Dermis blood vessel endothelial cell (primary cell): ENCODE measurements around the gene RAB20. TPM values are rescaled to one million over a fixed set of nuclear protein-coding genes. Genes with fewer than 3 reads are reported as not detected.
"Not testable (repeated sequence)": the region's sequence is repeated elsewhere in the genome, so short reads cannot be mapped to it uniquely, and the experiment has no call there.

Source experiments
- DNase-seq: peaks from one replicate; pipeline ENCODE4 v3.0.0; 2010
- total RNA-seq: library from RNA; depleted of rRNA; stranded (reverse); fragments of >200 nt; gene quantifications from 2 replicates; pipeline ENCODE4 v1.2.3, GENCODE V29; 2014

RAB20 gene
- total RNA-seq, 1 donor from 2014 or later, result 1.5 TPM

- no peak for DNase-seq
These were observed 14.0 kb upstream of the RAB20 start for GRCh38 chr13:110575322-110576069.

GRCh38 chr13:110574161-110574560 is 12.6 kb upstream of the RAB20 start:
- DNase-seq, result no peak

GRCh38 chr13:110572778-110573118 is 11.2 kb upstream of the RAB20 start:
- no peak for DNase-seq

GRCh38 chr13:110571896-110572777 is 10.6 kb upstream of the RAB20 start:
- DNase-seq, result no peak

GRCh38 chr13:110570886-110571285 is 9.4 kb upstream of the RAB20 start:
- no peak for DNase-seq

GRCh38 chr13:110569962-110570361 is 8.4 kb upstream of the RAB20 start:
- not testable (repeated sequence) for DNase-seq

GRCh38 chr13:110568612-110569011 is 7.1 kb upstream of the RAB20 start:
- no peak for DNase-seq

GRCh38 chr13:110566171-110566570 is 4.6 kb upstream of the RAB20 start:
- no peak for DNase-seq

GRCh38 chr13:110565296-110565695 is 3.8 kb upstream of the RAB20 start:
- DNase-seq, result no peak

- DNase-seq, result no peak
These were observed 3.0 kb upstream of the RAB20 start for GRCh38 chr13:110564472-110564985.

GRCh38 chr13:110563463-110563774 is 1.9 kb upstream of the RAB20 start:
- no peak for DNase-seq

GRCh38 chr13:110562696-110563462 is 1.4 kb upstream of the RAB20 start:
- no peak for DNase-seq

- no peak for DNase-seq
These were observed 595 bp upstream of the RAB20 start for GRCh38 chr13:110562036-110562597.

- peak; percentile 47 for DNase-seq
These were observed 750 bp downstream of the RAB20 start for GRCh38 chr13:110560601-110561343.

GRCh38 chr13:110559986-110560385 is 1.5 kb downstream of the RAB20 start:
- no peak for DNase-seq

- DNase-seq, result no peak
These were observed 2.0 kb downstream of the RAB20 start for GRCh38 chr13:110559429-110559943.

- no peak for DNase-seq
These were observed 3.8 kb downstream of the RAB20 start for GRCh38 chr13:110557610-110558305.

- no peak for DNase-seq
These were observed 4.4 kb downstream of the RAB20 start for GRCh38 chr13:110557082-110557481.

- no peak for DNase-seq
These were observed 5.3 kb downstream of the RAB20 start for GRCh38 chr13:110556224-110556606.

GRCh38 chr13:110555601-110556223 is 5.8 kb downstream of the RAB20 start:
- DNase-seq, result no peak

- no peak for DNase-seq
These were observed 6.6 kb downstream of the RAB20 start for GRCh38 chr13:110554946-110555345.
